GM18868 (cell line): Measurements from ENCODE around the gene PYGO1.
"Not testable (repeated sequence)": the region's sequence is repeated elsewhere in the genome, so short reads cannot be mapped to it uniquely, and the experiment has no call there.

Source experiments
- ATAC-seq: cut with Tn5 transposase; IDR thresholded peaks from one replicate; pipeline ENCODE4 v1.9.1; 2021; ENCODE audit warnings: mild to moderate bottlenecking, moderate library complexity; ENCODE audit not compliant: unreplicated experiment

PYGO1 gene

DNA sequence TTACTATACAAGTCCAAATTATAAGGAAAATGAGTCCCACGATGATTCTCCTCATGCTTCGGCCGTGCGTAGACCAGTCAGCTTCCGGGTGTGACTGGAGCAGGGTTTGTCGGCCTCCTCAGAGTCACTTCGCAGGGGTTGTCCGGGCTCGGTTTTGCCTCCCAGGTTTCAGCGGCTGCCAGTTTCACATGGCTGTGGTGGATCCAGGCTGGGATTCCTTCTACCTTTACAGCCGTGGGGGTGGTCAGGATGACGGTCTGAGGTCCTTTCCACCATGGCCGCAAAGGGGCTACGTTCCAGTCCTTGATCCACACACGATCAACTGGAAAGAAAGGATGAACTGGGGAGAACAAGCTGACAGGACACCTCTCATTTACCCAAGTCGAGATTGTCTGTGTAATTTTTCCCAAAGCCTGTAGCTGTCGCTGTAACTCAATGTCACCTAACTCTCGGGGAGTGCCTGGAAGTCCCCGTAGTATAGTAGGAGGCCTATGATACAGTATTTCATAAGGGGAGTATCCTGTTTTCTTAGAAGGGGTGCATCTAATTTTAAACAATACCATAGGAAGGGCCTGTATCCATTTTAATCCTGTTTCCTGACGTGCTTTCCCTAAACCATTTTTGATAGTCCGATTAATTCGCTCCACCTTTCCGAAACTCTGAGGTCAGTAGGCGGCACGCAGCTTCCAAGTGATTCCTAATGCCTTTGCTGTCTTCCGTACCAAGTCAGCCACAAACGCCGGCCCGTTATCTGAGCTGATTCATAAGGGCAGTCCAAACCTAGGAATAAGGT, 74.3 kb downstream of the PYGO1 start:
- ATAC-seq = not testable (repeated sequence)

DNA sequence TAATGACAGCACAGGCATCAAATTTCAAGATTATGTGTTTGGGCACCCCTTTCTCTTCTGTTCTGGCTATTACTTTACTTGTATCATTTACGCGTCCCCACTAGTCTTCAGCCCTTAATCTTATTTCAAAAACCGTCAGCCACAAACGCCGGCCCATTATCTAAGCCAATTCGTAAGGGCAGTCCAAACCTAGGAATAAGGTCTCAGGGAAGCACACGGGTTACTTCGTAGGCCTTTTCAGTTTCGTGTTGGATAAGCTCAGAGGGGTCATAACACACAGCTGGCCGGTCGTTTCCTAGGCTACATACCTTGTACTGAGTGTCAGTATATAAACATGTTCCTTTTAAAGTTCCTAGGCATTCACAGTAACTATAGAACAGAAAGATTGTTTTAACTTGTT, 75.0 kb downstream of the PYGO1 start:
- ATAC-seq = no peak

DNA sequence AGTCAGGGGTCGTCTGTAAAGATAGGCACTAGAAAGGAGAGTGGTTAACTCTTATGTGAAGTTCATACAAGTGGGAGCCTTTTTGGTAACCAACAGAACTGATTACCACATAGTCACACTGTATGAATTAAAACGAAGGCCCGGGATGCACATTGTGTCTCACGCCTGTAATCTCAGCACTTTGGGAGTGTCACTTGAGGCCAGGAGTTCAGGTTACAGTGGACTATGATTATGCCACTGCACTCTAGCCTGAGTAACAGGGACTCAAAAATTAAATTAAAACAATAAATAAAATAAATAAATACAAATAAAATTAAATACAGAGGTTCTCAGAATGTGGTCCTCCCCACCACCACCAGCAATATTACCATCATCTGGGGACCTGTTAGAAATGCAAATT, 80.6 kb downstream of the PYGO1 start:
- no peak for ATAC-seq

DNA sequence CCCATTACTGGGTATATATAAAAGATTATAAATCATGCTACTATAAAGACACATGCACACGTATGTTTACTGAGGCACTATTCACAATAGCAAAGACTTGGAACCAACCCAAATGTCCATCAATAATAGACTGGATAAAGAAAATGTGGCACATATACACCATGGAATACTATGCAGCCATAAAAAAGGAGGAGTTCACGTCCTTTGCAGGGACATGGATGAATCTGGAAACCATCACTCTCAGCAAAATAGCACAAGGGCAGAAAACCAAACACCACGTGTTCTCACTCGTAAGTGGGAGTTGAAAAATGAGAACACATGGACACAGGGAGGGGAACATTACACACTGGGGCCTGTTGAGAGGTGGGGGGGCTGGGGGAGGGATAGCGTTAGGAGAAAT, 82.7 kb downstream of the PYGO1 start:
- not testable (repeated sequence) for ATAC-seq

DNA sequence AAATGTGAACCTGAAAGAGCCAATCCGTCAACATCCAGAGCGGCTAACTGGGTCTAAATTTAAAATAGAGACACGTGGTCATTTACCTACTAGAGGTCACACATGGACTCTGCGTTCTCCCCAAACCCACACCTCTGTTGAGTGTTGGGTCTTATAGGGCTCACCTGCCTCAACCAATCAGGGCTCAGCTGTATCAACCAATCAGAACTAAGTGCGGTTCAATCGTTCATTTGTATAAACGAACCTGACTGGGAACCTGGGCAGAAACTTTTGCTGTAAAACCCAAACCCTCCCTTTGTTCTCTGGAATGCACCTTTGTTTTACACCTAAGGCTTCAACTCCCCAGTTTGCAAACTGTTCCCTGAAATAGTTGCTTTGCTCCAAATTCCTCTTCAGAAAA, 89.0 kb downstream of the PYGO1 start:
- ATAC-seq = no peak

DNA sequence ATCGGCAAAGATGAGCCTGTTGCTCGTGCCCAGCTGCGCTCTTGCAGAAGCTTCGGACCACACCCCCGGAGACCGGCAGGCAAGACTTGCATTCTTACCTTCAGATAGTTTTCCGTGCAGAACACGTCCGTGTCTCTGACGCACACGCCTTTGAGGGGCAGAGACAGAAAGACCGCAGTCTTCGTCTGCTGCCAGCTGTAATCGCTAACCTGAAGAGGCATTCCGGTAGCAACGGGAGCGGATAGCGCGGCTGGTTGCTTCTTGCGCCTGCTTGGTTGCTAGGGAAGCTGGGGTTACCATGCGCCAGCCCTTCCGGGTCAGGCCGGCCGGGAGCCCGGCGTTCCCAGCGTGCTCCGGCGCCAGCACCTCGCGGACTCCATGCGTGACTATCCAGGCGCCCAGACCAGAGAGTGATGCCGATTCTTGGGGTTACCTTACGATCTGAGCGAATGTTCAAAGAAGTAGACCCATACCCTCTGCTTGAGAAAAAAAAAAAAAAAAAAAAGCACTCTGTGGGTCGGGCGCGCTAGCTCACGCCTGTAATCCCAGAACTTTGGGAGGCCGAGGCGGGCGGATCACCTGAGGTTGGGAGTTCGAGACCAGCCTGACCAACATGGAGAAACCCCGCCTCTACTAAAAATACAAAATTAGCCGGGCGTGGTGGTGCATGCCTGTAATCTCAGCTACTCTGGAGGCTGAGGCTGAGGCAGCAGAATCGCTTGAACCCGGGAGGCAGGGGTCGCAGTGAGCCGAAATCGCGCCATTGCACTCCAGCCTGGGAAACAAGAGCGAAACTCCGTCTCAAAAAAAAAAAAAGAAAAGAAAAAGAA, 89.8 kb downstream of the PYGO1 start:
- peak; percentile 99 for ATAC-seq

DNA sequence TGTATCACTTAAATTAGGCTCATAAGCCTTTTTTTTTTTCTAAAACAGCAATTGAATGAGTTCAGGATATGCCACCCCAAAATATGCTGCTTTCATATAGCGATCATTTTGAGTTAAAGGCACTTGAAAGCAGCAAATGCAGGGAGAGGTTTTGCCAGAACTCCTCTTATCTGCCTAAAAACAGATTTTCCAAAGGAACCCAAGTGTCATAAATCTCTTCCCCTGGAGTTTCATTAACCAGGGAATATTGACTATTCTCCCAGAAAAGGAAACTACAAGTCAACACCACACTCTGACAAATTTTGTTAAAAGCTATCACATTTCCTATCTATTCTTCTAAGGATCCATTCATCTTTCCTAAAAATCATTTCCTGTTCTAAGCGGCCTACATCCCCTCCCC, 91.4 kb downstream of the PYGO1 start:
- no peak for ATAC-seq

DNA sequence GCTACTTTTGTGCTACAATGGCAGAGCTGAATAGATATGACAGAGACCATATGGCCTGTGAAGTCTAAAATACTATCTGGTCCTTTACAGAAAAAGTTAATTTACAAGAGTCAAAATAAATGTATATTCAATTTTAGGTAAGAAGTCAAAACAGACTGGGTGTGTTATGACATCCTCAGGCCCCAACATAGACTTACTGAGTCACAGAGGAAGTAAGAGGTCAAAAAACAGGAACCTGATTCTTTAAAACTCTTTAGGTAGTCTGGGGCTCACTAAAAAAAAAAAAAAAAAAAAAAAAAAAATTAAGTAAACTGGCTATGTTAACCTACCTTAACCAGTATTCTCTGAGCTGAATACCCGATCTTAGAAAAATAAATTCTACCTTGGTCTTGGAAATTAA, 93.2 kb downstream of the PYGO1 start:
- ATAC-seq = peak; percentile 42

DNA sequence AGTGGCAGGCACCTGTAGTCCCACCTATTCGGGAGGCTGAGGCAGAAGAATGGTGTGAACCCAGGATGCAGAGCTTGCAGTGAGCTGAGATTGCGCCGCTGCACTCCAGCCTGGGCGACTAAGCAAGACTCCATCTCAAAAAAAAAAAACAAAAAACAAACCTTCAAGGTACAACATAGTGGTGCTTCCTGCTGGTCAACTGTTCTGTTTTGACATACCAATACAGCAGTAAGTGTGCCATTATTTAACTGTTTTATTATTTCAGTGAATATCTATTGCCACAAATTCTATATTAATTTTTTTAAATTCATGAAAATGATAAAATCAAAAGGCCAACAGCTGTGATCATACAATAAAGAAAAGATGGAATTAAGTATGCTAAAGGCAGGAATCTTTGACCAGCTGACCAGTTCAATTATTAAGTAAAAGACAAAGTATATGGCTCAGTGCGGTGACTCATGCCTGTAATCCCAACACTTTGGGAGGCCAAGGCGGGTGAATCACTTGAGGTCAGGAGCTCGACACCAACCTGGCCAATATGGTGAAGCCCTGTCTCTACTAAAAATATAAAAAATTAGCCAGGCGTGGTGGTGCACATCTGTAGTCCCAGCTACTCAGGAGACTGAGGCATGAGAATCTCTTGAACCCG, 99.1 kb downstream of the PYGO1 start:
- not testable (repeated sequence) for ATAC-seq
